ENCODE measurements around the gene ADRA2C.

DNA sequence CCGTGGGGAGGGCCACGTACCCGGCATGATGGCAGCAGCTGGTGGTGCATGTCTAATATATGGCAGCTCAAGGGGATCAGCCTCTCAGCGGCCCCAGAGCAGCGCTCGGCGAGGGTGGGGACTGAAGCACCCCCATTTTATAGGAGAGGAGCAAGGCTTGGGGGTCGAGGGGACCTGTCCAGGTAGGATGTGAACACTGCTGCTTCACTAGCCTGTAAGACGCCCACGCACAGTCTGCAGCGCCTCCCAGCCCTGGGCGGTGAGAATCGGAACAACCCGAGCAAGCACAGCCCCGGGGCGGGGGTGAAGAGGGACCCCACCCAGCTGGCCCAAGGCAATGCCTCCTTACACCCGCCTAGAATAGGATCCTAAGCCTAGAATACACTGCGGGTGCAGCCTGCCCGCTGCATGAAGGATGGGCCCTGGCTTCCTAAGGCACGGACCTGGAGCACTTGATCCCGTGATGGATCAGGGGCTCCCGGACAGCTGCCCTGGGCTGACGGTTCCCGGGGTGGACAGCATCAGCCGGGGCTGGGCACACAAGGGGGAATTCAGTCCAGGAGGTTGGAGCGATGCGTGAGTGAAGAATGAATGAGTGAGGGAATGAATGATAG is 17.6 kb downstream of the ADRA2C start:
- TF ChIP-seq, protein P1, sequence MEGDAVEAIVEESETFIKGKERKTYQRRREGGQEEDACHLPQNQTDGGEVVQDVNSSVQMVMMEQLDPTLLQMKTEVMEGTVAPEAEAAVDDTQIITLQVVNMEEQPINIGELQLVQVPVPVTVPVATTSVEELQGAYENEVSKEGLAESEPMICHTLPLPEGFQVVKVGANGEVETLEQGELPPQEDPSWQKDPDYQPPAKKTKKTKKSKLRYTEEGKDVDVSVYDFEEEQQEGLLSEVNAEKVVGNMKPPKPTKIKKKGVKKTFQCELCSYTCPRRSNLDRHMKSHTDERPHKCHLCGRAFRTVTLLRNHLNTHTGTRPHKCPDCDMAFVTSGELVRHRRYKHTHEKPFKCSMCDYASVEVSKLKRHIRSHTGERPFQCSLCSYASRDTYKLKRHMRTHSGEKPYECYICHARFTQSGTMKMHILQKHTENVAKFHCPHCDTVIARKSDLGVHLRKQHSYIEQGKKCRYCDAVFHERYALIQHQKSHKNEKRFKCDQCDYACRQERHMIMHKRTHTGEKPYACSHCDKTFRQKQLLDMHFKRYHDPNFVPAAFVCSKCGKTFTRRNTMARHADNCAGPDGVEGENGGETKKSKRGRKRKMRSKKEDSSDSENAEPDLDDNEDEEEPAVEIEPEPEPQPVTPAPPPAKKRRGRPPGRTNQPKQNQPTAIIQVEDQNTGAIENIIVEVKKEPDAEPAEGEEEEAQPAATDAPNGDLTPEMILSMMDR (IDR thresholded peaks at IDR 0.05): peak; percentile 75
- TF ChIP-seq POLR2AphosphoS5 (IDR thresholded peaks at IDR 0.05; ENCODE audit: low read depth, low read length) (no peak), SIN3A (IDR thresholded peaks at IDR 0.05; ENCODE audit: borderline replicate concordance, insufficient read depth, low read depth, low read length) (no peak)

Data from Panc1 (cell line).